Large intestine (tissue), 3 donors: Measurements from ENCODE around the gene RTN4R. TPM values are rescaled to one million over a fixed set of nuclear protein-coding genes. Genes with fewer than 3 reads are reported as not detected.

Experiments
- DNase-seq, 2 donors: peaks; one replicate each; pipeline versions ENCODE4 v3.0.0 to v3.0.0-alpha.2; 2013
- H3K27ac ChIP-seq: one replicate; pipeline ENCODE4 v1.5.1; 2013; ENCODE audit warnings: low read length
- H3K27me3 ChIP-seq: 2 replicates; pipeline ENCODE4 v1.6.1; 2013; ENCODE audit warnings: low read length; ENCODE audit not compliant: control insufficient read depth, insufficient read depth
- H3K36me3 ChIP-seq: 2 replicates; pipeline ENCODE4 v1.6.1; 2013; ENCODE audit warnings: low read length; ENCODE audit not compliant: control insufficient read depth, insufficient read depth
- H3K4me1 ChIP-seq: one replicate; pipeline ENCODE4 v1.6.1; 2013; ENCODE audit warnings: low read length; ENCODE audit not compliant: control insufficient read depth, insufficient read depth
- H3K4me3 ChIP-seq: one replicate; pipeline ENCODE4 v1.5.1; 2013; ENCODE audit warnings: low read length
- H3K9me3 ChIP-seq: one replicate; pipeline ENCODE4 v1.6.1; 2013; ENCODE audit warnings: mild to moderate bottlenecking, low read depth, low read length, moderate library complexity; ENCODE audit not compliant: control insufficient read depth
- WGBS: methylation state at CpG from one replicate; pipeline ENCODE4 v1.1.5; 2013; ENCODE audit warnings: low lambda C conversion rate; ENCODE audit not compliant: insufficient coverage; 5-methylcytosine and 5-hydroxymethylcytosine counted together
- polyA plus RNA-seq: library from polyadenylated mRNA; unstranded; fragments of 120-200 nt; gene quantifications from one replicate; pipeline ENCODE4 v1.2.1, GENCODE V29; 2013

The RTN4R gene
- polyA plus RNA-seq, 1 donor: 7.5 TPM

GRCh38 chr22:20193761-20194494, 74.2 kb downstream of the RTN4R start:
- WGBS: no CpG with 5 or more reads among the region's 17 CpGs
- no peaks in the 10 kb centered on the region for H3K36me3 ChIP-seq
- no peaks in the 10 kb centered on the region for H3K27me3 ChIP-seq
- H3K4me3 ChIP-seq: no peak overlapping the region
- H3K9me3 ChIP-seq: no peaks in the 10 kb centered on the region
- no peak for DNase-seq
- H3K27ac ChIP-seq: no peak overlapping the region
- peaks cover 2% of the 10 kb centered on the region for H3K4me1 ChIP-seq

- Histone ChIP-seq H3K36me3 (no peaks in the 10 kb centered on the region), H3K4me3 (no peak overlapping the region), H3K4me1 (no peaks in the 10 kb centered on the region), H3K9me3 (no peaks in the 10 kb centered on the region), H3K27ac (no peak overlapping the region), H3K27me3 (no peaks in the 10 kb centered on the region)
- WGBS: no CpG with 5 or more reads among the region's 20 CpGs
- DNase-seq: no peak
Observed at GRCh38 chr22:20192972-20193760, 75.0 kb downstream of the RTN4R start.

- no peak for DNase-seq
- H3K27ac ChIP-seq: no peak overlapping the region
- no peaks in the 10 kb centered on the region for H3K9me3 ChIP-seq
- no peaks in the 10 kb centered on the region for H3K27me3 ChIP-seq
- H3K36me3 ChIP-seq: no peaks in the 10 kb centered on the region
- WGBS: no CpG with 5 or more reads among the region's 10 CpGs
- H3K4me1 ChIP-seq: peaks cover 2% of the 10 kb centered on the region
- H3K4me3 ChIP-seq: no peak overlapping the region
Observed at GRCh38 chr22:20192293-20192971, 75.7 kb downstream of the RTN4R start.

- H3K36me3 ChIP-seq: no peaks in the 10 kb centered on the region
- peaks cover 9% of the 10 kb centered on the region for H3K4me1 ChIP-seq
- DNase-seq: no peak
- H3K4me3 ChIP-seq: no peak overlapping the region
- H3K27ac ChIP-seq: no peak overlapping the region
- no peaks in the 10 kb centered on the region for H3K9me3 ChIP-seq
- H3K27me3 ChIP-seq: no peaks in the 10 kb centered on the region
- no CpG with 5 or more reads among the region's 8 CpGs for WGBS
Observed at GRCh38 chr22:20191803-20192202, 76.3 kb downstream of the RTN4R start.

Other genes with a start within 250 kb of the RTN4R start
- gene TANGO2, start 247.2 kb downstream of the RTN4R start, polyA plus RNA-seq: 16.5 TPM
- 36.5 TPM for gene DGCR8, start 188.1 kb downstream of the RTN4R start, polyA plus RNA-seq
- 136 TPM for gene RANBP1, start 152.2 kb downstream of the RTN4R start, polyA plus RNA-seq
- gene TRMT2A, start 151.1 kb downstream of the RTN4R start, polyA plus RNA-seq: 51.3 TPM
- 34.1 TPM for gene ZDHHC8, start 136.5 kb downstream of the RTN4R start, polyA plus RNA-seq
- 2.7 TPM for gene CCDC188, start 117.3 kb downstream of the RTN4R start, polyA plus RNA-seq
- 46.7 TPM for gene DGCR6L, start 51.7 kb upstream of the RTN4R start, polyA plus RNA-seq
- 11.6 TPM for gene ZNF74, start 125.8 kb upstream of the RTN4R start, polyA plus RNA-seq
- gene SCARF2, start 169.5 kb upstream of the RTN4R start, polyA plus RNA-seq: 5.3 TPM
- gene KLHL22, start 227.5 kb upstream of the RTN4R start, polyA plus RNA-seq: 18.5 TPM
- gene MED15, start 239.3 kb upstream of the RTN4R start, polyA plus RNA-seq: 51.5 TPM